Measurements from ENCODE around the gene CEL.

CEL gene

GRCh38 chr9:133100506-133101355 lies 39.0 kb downstream of the CEL start:
- FAIRE-seq, result no peak
- DNase-seq (ENCODE audit: extremely low spot score, insufficient read length, low read depth), result no peak

- DNase-seq (ENCODE audit: extremely low spot score, insufficient read length, low read depth), result no peak
- no peak for FAIRE-seq
Measured at GRCh38 chr9:133101356-133102189, 39.8 kb downstream of the CEL start.

GRCh38 chr9:133102190-133103021 lies 40.6 kb downstream of the CEL start:
- DNase-seq (ENCODE audit: extremely low spot score, insufficient read length, low read depth), result no peak
- no peak for FAIRE-seq

GRCh38 chr9:133103183-133103986 lies 41.6 kb downstream of the CEL start:
- FAIRE-seq, result peak; percentile 83
- no peak for DNase-seq (ENCODE audit: extremely low spot score, insufficient read length, low read depth)

GRCh38 chr9:133103987-133104505 lies 42.3 kb downstream of the CEL start:
- no peak for DNase-seq (ENCODE audit: extremely low spot score, insufficient read length, low read depth)
- FAIRE-seq, result no peak

- DNase-seq (ENCODE audit: extremely low spot score, insufficient read length, low read depth) (no peak), FAIRE-seq (no peak)
Measured at GRCh38 chr9:133104718-133105460, 43.1 kb downstream of the CEL start.

GRCh38 chr9:133105461-133105770 lies 43.6 kb downstream of the CEL start:
- no peak for DNase-seq (ENCODE audit: extremely low spot score, insufficient read length, low read depth)

GRCh38 chr9:133106511-133107244 lies 44.9 kb downstream of the CEL start:
- no peak for DNase-seq (ENCODE audit: extremely low spot score, insufficient read length, low read depth)
- no peak for FAIRE-seq

More at GRCh38 chr9:133105461-133105770, 43.6 kb downstream of the CEL start:
- no peak for FAIRE-seq

GRCh38 chr9:133107245-133107722 lies 45.5 kb downstream of the CEL start:
- FAIRE-seq (no peak), DNase-seq (ENCODE audit: extremely low spot score, insufficient read length, low read depth) (no peak)

GRCh38 chr9:133107961-133108793 lies 46.4 kb downstream of the CEL start:
- FAIRE-seq, result no peak

GRCh38 chr9:133108794-133109641 lies 47.2 kb downstream of the CEL start:
- FAIRE-seq (no peak), DNase-seq (ENCODE audit: extremely low spot score, insufficient read length, low read depth) (no peak)

More at GRCh38 chr9:133107961-133108793, 46.4 kb downstream of the CEL start:
- no peak for DNase-seq (ENCODE audit: extremely low spot score, insufficient read length, low read depth)

- no peak for DNase-seq (ENCODE audit: extremely low spot score, insufficient read length, low read depth)
- FAIRE-seq, result no peak
Measured at GRCh38 chr9:133109931-133110650, 48.3 kb downstream of the CEL start.

GRCh38 chr9:133111808-133112662 lies 50.3 kb downstream of the CEL start:
- no peak for FAIRE-seq

GRCh38 chr9:133112663-133113026 lies 50.9 kb downstream of the CEL start:
- FAIRE-seq, result peak; percentile 36
- no peak for DNase-seq (ENCODE audit: extremely low spot score, insufficient read length, low read depth)

More at GRCh38 chr9:133111808-133112662, 50.3 kb downstream of the CEL start:
- no peak for DNase-seq (ENCODE audit: extremely low spot score, insufficient read length, low read depth)
